ENCODE results near the gene OLFML2A. TPM values are rescaled to one million over a fixed set of nuclear protein-coding genes. Genes with fewer than 3 reads are reported as not detected.

The OLFML2A gene
- total and polyA plus RNA-seq, 2 of the 4 experiments (the other 2 are of a cell fraction): 2.0 to 5.9 TPM

GRCh38 chr9:124780757-124781151 is 3.8 kb downstream of the OLFML2A start:
- Histone ChIP-seq H3K36me3 (ENCODE audit: control insufficient read depth, insufficient read depth, low read length) (no peaks in the 10 kb centered on the region), H3K18ac (ENCODE audit: low read depth, low read length) (peak overlapping the region; percentile 80; the same call in 1 of the 2 replicates), H3K4ac (ENCODE audit: low read depth, low read length) (peak overlapping the region; percentile 89), H4K20me1 (ENCODE audit: insufficient read depth, low read length) (no peaks in the 10 kb centered on the region), H4K5ac (ENCODE audit: low read depth, low read length) (peak overlapping the region; percentile 84; the same call in 1 of the 2 replicates), H2BK15ac (ENCODE audit: low read depth, low read length) (peak overlapping the region; percentile 72), H2AFZ (replicated peaks; ENCODE audit: low read length, poor library complexity) (peak overlapping the region; percentile 34), H2BK5ac (ENCODE audit: low read depth, low read length, poor library complexity, severe bottlenecking) (no peak overlapping the region), H3K27me3 (ENCODE audit: control insufficient read depth, insufficient read depth, low read length) (peaks cover 3% of the 10 kb centered on the region; the same call in 1 of the 2 replicates), H3K9ac (ENCODE audit: low read depth, low read length) (no peak overlapping the region; the same call in 1 of the 2 replicates), H3K27ac (ENCODE audit: insufficient read depth, low read length) (peak overlapping the region; percentile 94; the same call in 1 of the 2 replicates), H2BK120ac (ENCODE audit: low read depth, low read length) (peak overlapping the region; percentile 96), H3K79me1 (ENCODE audit: low read depth in 1 of 2, low read length in 2 of 2) (no peaks in the 10 kb centered on the region), H3K9me3 (ENCODE audit: control insufficient read depth, insufficient read depth, low read length) (no peaks in the 10 kb centered on the region), H3K23ac (ENCODE audit: low read depth, low read length) (no peak overlapping the region), H4K91ac (ENCODE audit: insufficient read depth, low read depth, low read length) (peak overlapping the region; percentile 87), H3K4me3 (ENCODE audit: insufficient read depth, low read depth, low read length) (no peak overlapping the region), H3K4me2 (ENCODE audit: low read depth, low read length) (no peak overlapping the region), H3K56ac (ENCODE audit: extremely low read depth, insufficient read depth, low read length) (no peak overlapping the region), H4K8ac (ENCODE audit: low read depth in 2 of 2, low read length in 2 of 2) (peak overlapping the region; percentile 82 to 90; a peak in 2 of 4 replicates), H2AK5ac (ENCODE audit: low read depth, low read length) (peak overlapping the region; percentile 96), H2BK20ac (ENCODE audit: low read depth, low read length) (peak overlapping the region; percentile 93), H2AK9ac (replicated peaks; ENCODE audit: low read depth, low read length, poor library complexity) (peak overlapping the region; percentile 96), H3K9me1 (ENCODE audit: insufficient read depth, low read length) (0 out of 2 replicates have a peak, but pooled peaks cover 4% of the 10 kb centered on the region), H3K4me1 (ENCODE audit: control insufficient read depth, insufficient read depth, low read length) (peaks cover 22% of the 10 kb centered on the region), H3K14ac (replicated peaks; ENCODE audit: low read depth, low read length) (peak overlapping the region; percentile 65)
- WGBS, 2 experiments (ENCODE audit: extremely low coverage in 2 of 2, insufficient read length in 1 of 2): 100% methylated on average over 1 of the region's 4 CpGs; no CpG with 5 or more reads in 1 of the 2 experiments
- ATAC-seq (ENCODE audit: low read depth): no peak
- intact Hi-C loops (cut with micrococcal nuclease): no loop called here
- dilution Hi-C loops (cut with HindIII; ENCODE audit: low sequenced_read_pairs, unreplicated experiment): no loop called here
- no peak for DNase-seq
- in situ Hi-C loops (cut with MboI; ENCODE audit: low sequenced_read_pairs): no loop called here
- ChIA-PET CTCF (no interaction called here), POLR2A (ENCODE audit: unreplicated experiment) (no interaction called here)
- TF ChIP-seq FOS (IDR thresholded peaks at IDR 0.05; ENCODE audit: low read depth, low read length) (no peak), CHD1 (IDR thresholded peaks at IDR 0.05; ENCODE audit: low read depth, low read length) (no peak), SMC3 (IDR thresholded peaks at IDR 0.05; ENCODE audit: low read depth, low read length) (no peak), CTCF (conservative IDR thresholded peaks at IDR 0.05; ENCODE audit: low read depth, low read length) (no peak), CEBPB (IDR thresholded peaks at IDR 0.05; ENCODE audit: low read depth, low read length) (no peak), ELK1 (IDR thresholded peaks at IDR 0.05; ENCODE audit: borderline replicate concordance, low read depth, low read length) (no peak), RFX5 (IDR thresholded peaks at IDR 0.05; ENCODE audit: low read depth, low read length) (no peak), MXI1 (IDR thresholded peaks at IDR 0.05; ENCODE audit: borderline replicate concordance, low read depth, low read length) (no peak), BHLHE40 (IDR thresholded peaks at IDR 0.05; ENCODE audit: low read depth, low read length) (no peak), RAD21 (IDR thresholded peaks at IDR 0.05; ENCODE audit: low read length) (no peak), POLR2A (IDR thresholded peaks at IDR 0.05; ENCODE audit: low read depth, low read length) (no peak)
- no TSS peak for BruUV-seq (replicated peaks)
